ENCODE data around the gene ARFRP1. TPM values are rescaled to one million over a fixed set of nuclear protein-coding genes. Genes with fewer than 3 reads are reported as not detected.

Gene ARFRP1
- total RNA-seq, 1 experiment from 2014 or later = 119 TPM

DNA sequence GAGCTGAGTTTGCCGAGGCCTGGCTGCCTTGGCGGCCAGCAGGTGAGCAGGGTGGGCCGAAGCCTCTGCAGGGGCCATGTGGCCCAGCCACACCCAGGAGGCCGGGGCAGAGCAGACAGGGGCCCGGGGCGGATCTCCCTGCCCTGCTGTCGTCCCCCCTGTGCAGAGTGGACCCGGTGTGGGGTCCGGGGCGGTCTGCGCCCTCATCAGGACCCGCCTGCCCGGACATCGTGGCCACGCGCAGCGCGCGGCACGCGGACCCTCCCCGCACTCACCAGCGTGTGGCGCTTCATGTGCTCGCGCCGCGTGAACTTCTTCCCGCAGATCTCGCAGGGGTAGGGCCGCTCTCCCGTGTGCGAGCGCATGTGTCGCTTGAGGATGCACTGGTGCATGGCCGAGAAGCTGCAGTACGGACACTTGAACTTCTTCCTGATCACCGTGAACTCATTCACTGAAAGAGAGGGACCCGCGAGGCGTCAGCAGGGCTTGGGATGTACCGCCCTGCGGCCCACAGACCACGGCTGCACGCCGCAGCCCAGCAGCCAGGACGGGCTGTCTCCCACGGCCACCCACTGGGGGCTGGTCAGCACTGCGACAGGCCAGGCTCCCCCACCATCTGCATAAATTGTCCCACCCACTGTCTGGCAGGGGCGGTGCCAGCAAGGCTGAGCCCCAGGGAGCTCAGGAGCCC lies 44.8 kb upstream of the ARFRP1 start:
- Mint-ChIP-seq H3K4me1 (ENCODE audit: low read depth, unreplicated experiment) (no peaks in the 10 kb centered on the region), H3K27me3 (ENCODE audit: insufficient read depth, unreplicated experiment) (no peaks in the 10 kb centered on the region), H3K36me3 (ENCODE audit: insufficient read depth, unreplicated experiment) (no peaks in the 10 kb centered on the region), H3K27ac (ENCODE audit: unreplicated experiment) (no peak overlapping the region), H3K9me3 (ENCODE audit: unreplicated experiment) (no peaks in the 10 kb centered on the region), H3K4me3 (ENCODE audit: unreplicated experiment) (no peak overlapping the region)
- Histone ChIP-seq H3K36me3 (ENCODE audit: control insufficient read depth, insufficient read depth, low read length) (no peaks in the 10 kb centered on the region), H3K4me1 (no peaks in the 10 kb centered on the region; the same call in 1 of the 2 replicates), H3K4me3 (ENCODE audit: low read depth, low read length) (no peak overlapping the region), H3K27me3 (replicated peaks; ENCODE audit: control insufficient read depth, insufficient read depth, low read length) (no peaks in the 10 kb centered on the region), H3K9me3 (no peaks in the 10 kb centered on the region)
- intact Hi-C loops (cut with micrococcal nuclease; ENCODE audit: unreplicated experiment) = no loop called here
- BruUV-seq (replicated peaks) = no TSS peak
- peak in 1 of 2 experiments; percentile 46 for DNase-seq
- ChIA-PET CTCF (interaction anchor here (0.6 kb wide), 1 partner anchor 110 kb away, joined by 5 read pairs; no protein-coding TSS in a partner anchor), POLR2A (interaction anchor here (1.0 kb wide), 1 partner anchor 11 kb away, joined by 4 read pairs; no protein-coding TSS in a partner anchor)
- TF ChIP-seq, protein P1, sequence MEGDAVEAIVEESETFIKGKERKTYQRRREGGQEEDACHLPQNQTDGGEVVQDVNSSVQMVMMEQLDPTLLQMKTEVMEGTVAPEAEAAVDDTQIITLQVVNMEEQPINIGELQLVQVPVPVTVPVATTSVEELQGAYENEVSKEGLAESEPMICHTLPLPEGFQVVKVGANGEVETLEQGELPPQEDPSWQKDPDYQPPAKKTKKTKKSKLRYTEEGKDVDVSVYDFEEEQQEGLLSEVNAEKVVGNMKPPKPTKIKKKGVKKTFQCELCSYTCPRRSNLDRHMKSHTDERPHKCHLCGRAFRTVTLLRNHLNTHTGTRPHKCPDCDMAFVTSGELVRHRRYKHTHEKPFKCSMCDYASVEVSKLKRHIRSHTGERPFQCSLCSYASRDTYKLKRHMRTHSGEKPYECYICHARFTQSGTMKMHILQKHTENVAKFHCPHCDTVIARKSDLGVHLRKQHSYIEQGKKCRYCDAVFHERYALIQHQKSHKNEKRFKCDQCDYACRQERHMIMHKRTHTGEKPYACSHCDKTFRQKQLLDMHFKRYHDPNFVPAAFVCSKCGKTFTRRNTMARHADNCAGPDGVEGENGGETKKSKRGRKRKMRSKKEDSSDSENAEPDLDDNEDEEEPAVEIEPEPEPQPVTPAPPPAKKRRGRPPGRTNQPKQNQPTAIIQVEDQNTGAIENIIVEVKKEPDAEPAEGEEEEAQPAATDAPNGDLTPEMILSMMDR (IDR thresholded peaks at IDR 0.05; ENCODE audit: insufficient read depth in 1 of 2, low read depth in 1 of 2, low read length in 1 of 2, severe bottlenecking in 1 of 2, unreplicated experiment in 1 of 2) = no peak

GRCh38 chr20:63751471-63752271 lies 43.9 kb upstream of the ARFRP1 start:
- peak in 1 of 2 experiments; percentile 52 for DNase-seq
- H3K4me1 ChIP-seq = no peaks in the 10 kb centered on the region; the same call in 1 of the 2 replicates
- Mint-ChIP-seq H3K36me3 (ENCODE audit: insufficient read depth, unreplicated experiment) (peaks cover 5% of the 10 kb centered on the region), H3K27me3 (ENCODE audit: insufficient read depth, unreplicated experiment) (no peaks in the 10 kb centered on the region), H3K9me3 (ENCODE audit: unreplicated experiment) (no peaks in the 10 kb centered on the region), H3K4me1 (ENCODE audit: low read depth, unreplicated experiment) (no peaks in the 10 kb centered on the region), H3K4me3 (ENCODE audit: unreplicated experiment) (no peak overlapping the region), H3K27ac (ENCODE audit: unreplicated experiment) (no peak overlapping the region)
- no TSS peak for BruUV-seq (replicated peaks)
- H3K36me3 ChIP-seq (ENCODE audit: control insufficient read depth, insufficient read depth, low read length) = no peaks in the 10 kb centered on the region
- no peaks in the 10 kb centered on the region for H3K9me3 ChIP-seq
- intact Hi-C loops (cut with micrococcal nuclease; ENCODE audit: unreplicated experiment) = no loop called here
- TF ChIP-seq, protein P1 (IDR thresholded peaks at IDR 0.05; ENCODE audit: insufficient read depth in 1 of 2, low read depth in 1 of 2, low read length in 1 of 2, severe bottlenecking in 1 of 2, unreplicated experiment in 1 of 2) = no peak
- no peaks in the 10 kb centered on the region for H3K27me3 ChIP-seq (replicated peaks; ENCODE audit: control insufficient read depth, insufficient read depth, low read length)
- no peak overlapping the region for H3K4me3 ChIP-seq (ENCODE audit: low read depth, low read length)
- CTCF ChIA-PET = interaction anchor here (0.6 to 0.7 kb wide), 4 partner anchors 36 to 306 kb away, joined by 3 to 8 read pairs (median 5); no protein-coding TSS in a partner anchor
- POLR2A ChIA-PET = interaction anchor here (1.0 kb wide), 1 partner anchor 11 kb away, joined by 4 read pairs; no protein-coding TSS in a partner anchor

- Histone ChIP-seq H3K36me3 (ENCODE audit: control insufficient read depth, insufficient read depth, low read length) (no peaks in the 10 kb centered on the region), H3K9me3 (no peaks in the 10 kb centered on the region), H3K27me3 (replicated peaks; ENCODE audit: control insufficient read depth, insufficient read depth, low read length) (no peaks in the 10 kb centered on the region), H3K4me1 (no peaks in the 10 kb centered on the region; the same call in 1 of the 2 replicates), H3K4me3 (ENCODE audit: low read depth, low read length) (no peak overlapping the region)
- Mint-ChIP-seq H3K27ac (ENCODE audit: unreplicated experiment) (no peak overlapping the region), H3K9me3 (ENCODE audit: unreplicated experiment) (no peaks in the 10 kb centered on the region), H3K36me3 (ENCODE audit: insufficient read depth, unreplicated experiment) (peaks cover 10% of the 10 kb centered on the region), H3K27me3 (ENCODE audit: insufficient read depth, unreplicated experiment) (no peaks in the 10 kb centered on the region), H3K4me1 (ENCODE audit: low read depth, unreplicated experiment) (no peaks in the 10 kb centered on the region), H3K4me3 (ENCODE audit: unreplicated experiment) (no peak overlapping the region)
- BruUV-seq (replicated peaks) = no TSS peak
- ChIA-PET POLR2A (interaction anchor here (1.0 kb wide), 1 partner anchor 10 kb away, joined by 4 read pairs; no protein-coding TSS in a partner anchor), CTCF (interaction anchor here (0.7 to 1.3 kb wide), 2 partner anchors 10 to 306 kb away, joined by 5 to 8 read pairs; no protein-coding TSS in a partner anchor)
- intact Hi-C loops (cut with micrococcal nuclease; ENCODE audit: unreplicated experiment) = no loop called here
- peak in 1 of 2 experiments; percentile 46 for DNase-seq
- TF ChIP-seq, protein P1 (IDR thresholded peaks at IDR 0.05; ENCODE audit: insufficient read depth in 1 of 2, low read depth in 1 of 2, low read length in 1 of 2, severe bottlenecking in 1 of 2, unreplicated experiment in 1 of 2) = no peak
These were observed 43.2 kb upstream of the ARFRP1 start for GRCh38 chr20:63750807-63751470.

Data from Caco-2 (cell line).